CD4-positive, alpha-beta T cell treated with Interferon gamma for 1 hour (primary cell): ENCODE results near the gene MC1R.
"Not testable (repeated sequence)": the region's sequence is repeated elsewhere in the genome, so short reads cannot be mapped to it uniquely, and the experiment has no call there.

Experiments used
- DNase-seq: peaks from one replicate; pipeline ENCODE4 v3.0.0-alpha.2; 2020

Gene MC1R

GRCh38 chr16:89914642-89915285 is 3.9 kb upstream of the MC1R start:
- not testable (repeated sequence) for DNase-seq

- DNase-seq = no peak
Observed at GRCh38 chr16:89915303-89916232, 3.1 kb upstream of the MC1R start.

- DNase-seq = peak; percentile 76
Observed at GRCh38 chr16:89917773-89918452, 749 bp upstream of the MC1R start.

- no peak for DNase-seq
Observed at GRCh38 chr16:89919535-89920406, 1.1 kb downstream of the MC1R start.

GRCh38 chr16:89920723-89921122 is 2.1 kb downstream of the MC1R start:
- no peak for DNase-seq

- DNase-seq = no peak
Observed at GRCh38 chr16:89921131-89921701, 2.6 kb downstream of the MC1R start.

GRCh38 chr16:89921702-89922476 is 3.2 kb downstream of the MC1R start:
- peak; percentile 26 for DNase-seq

- DNase-seq = no peak
Observed at GRCh38 chr16:89922477-89922883, 3.8 kb downstream of the MC1R start.

- DNase-seq = peak; percentile 24
Observed at GRCh38 chr16:89922884-89923639, 4.4 kb downstream of the MC1R start, which contains the start of gene TUBB3. Gene TUBB3, plus strand, starts transcription at chr16:89923342. Its CDS starts 60 bp downstream, at chr16:89923402.

- DNase-seq = no peak
Observed at GRCh38 chr16:89923640-89924296, 5.1 kb downstream of the MC1R start.

- peak; percentile 34 for DNase-seq
Observed at GRCh38 chr16:89924297-89924924, 5.7 kb downstream of the MC1R start.

- DNase-seq = no peak
Observed at GRCh38 chr16:89924925-89925307, 6.3 kb downstream of the MC1R start.

GRCh38 chr16:89925596-89926079 is 7.0 kb downstream of the MC1R start:
- DNase-seq = no peak

- DNase-seq = no peak
Observed at GRCh38 chr16:89931305-89931896, 12.7 kb downstream of the MC1R start.

GRCh38 chr16:89931964-89932363 is 13.3 kb downstream of the MC1R start:
- DNase-seq = no peak

GRCh38 chr16:89934019-89934418 is 15.4 kb downstream of the MC1R start:
- not testable (repeated sequence) for DNase-seq

GRCh38 chr16:89934611-89935553 is 16.2 kb downstream of the MC1R start:
- no peak for DNase-seq

GRCh38 chr16:89935620-89936019 is 17.0 kb downstream of the MC1R start:
- not testable (repeated sequence) for DNase-seq
